ENCODE data around the gene STX10. TPM values are rescaled to one million over a fixed set of nuclear protein-coding genes. Genes with fewer than 3 reads are reported as not detected.

The STX10 gene
- total and polyA plus RNA-seq, 9 of the 15 experiments (the other 6 are each of a cell fraction or from before 2014, with no cell fraction given): 0.51 to 66.3 (median 31.0) TPM

DNA sequence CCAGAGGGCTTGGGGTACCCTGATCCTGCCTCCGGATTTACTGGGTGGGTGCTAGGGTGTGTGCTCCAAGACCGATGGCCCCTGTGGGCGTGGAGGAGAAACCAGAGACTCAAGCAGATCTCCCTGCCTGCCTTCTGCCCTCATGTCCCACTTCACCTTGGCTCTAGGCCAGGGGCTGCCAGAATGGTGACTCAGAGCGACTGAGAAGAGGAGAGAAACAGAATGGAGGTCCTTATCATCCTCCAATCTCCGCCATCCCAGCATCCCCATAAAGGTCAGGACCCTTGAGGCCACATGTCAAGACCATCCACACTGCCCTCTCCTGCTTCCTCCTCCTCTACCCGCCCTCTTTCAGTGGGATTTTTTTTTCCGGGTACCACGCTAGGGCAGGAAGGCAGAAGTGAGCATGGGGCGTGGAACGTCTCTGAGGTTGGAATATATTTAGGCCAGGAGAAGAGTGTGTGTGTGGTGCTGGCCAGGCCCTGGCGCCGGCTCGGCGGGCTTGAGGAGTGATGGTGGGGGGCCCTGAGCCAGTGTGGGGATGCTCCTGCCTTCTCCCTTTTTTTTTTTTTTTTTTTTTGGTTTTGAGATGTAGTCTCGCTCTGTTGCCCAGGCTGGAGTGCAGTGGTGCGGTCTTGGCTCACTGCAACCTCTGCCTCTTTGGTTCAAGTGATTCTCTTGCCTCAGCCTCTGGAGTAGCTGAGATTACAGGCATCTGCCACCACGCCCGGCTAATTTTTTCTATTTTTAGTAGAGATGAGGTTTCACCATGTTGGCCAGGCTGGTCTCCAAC, 22.4 kb upstream of the STX10 start (continued):
- TF ChIP-seq MAZ (CRISPR knock-in tag; conservative IDR thresholded peaks at IDR 0.05 in 1 of 2, IDR thresholded peaks at IDR 0.05 in 1 of 2) (0 out of 4 replicates have a peak, but pooled peaks of 1 of the 2 experiments have one; percentile 35), FOS (IDR thresholded peaks at IDR 0.05; ENCODE audit: extremely low read depth, insufficient read length) (peak; percentile 28), MYC (IDR thresholded peaks at IDR 0.05; ENCODE audit: low read depth, low read length) (peak; percentile 67), MYC (CRISPR knock-in tag; IDR thresholded peaks at IDR 0.05; ENCODE audit: borderline replicate concordance, low read depth) (no peak), CHD2 (IDR thresholded peaks at IDR 0.05; ENCODE audit: low read depth, low read length) (no peak), HNRNPH1 (optimal IDR thresholded peaks at IDR 0.05; ENCODE audit: low read depth, low read length) (no peak), ATF7 (IDR thresholded peaks at IDR 0.05) (0 out of 2 replicates have a peak, but pooled peaks have one; percentile 41), KDM1A (IDR thresholded peaks at IDR 0.05) (peak; percentile 70 to 76; a peak in 3 of 4 replicates), MNT (conservative IDR thresholded peaks at IDR 0.05) (peak in 1 of 2 experiments; percentile 53; a peak in 2 of 4 replicates), RCOR1 (IDR thresholded peaks at IDR 0.05; ENCODE audit: borderline replicate concordance in 1 of 2, low read depth in 2 of 2, low read length in 2 of 2) (peak in 1 of 2 experiments; percentile 95; a peak in 2 of 4 replicates), BRD4 (IDR thresholded peaks at IDR 0.05) (no peak), ZNF324 (CRISPR knock-in tag; IDR thresholded peaks at IDR 0.05) (no peak), NR2C2 (CRISPR knock-in tag; IDR thresholded peaks at IDR 0.05) (peak; percentile 31; the same call in 1 of the 2 replicates), NR2C2 (tag; IDR thresholded peaks at IDR 0.05) (peak; percentile 90)

Data from K562 (cell line).